Smooth muscle cell (in vitro differentiated cells): ENCODE results near the gene TEDC1. TPM values are rescaled to one million over a fixed set of nuclear protein-coding genes. Genes with fewer than 3 reads are reported as not detected.

Experiments used
- DNase-seq: peaks from one replicate; lab custom pipeline; 2025; ENCODE audit not compliant: unreplicated experiment; lab: John Stamatoyannopoulos, UW
- H2AFZ ChIP-seq: fragments of 200-600 bp; sonication (generic); 2 replicates; pipeline ENCODE4 v1.6.0; 2016; ENCODE audit warnings: antibody characterized with exemption, low read depth, mild to moderate bottlenecking
- H3F3A ChIP-seq: fragments of 200-600 bp; sonication (generic); 2 replicates; pipeline ENCODE4 v1.6.0; 2017; ENCODE audit warnings: antibody characterized with exemption, low read depth
- H3K27ac ChIP-seq: fragments of 200-600 bp; sonication (generic); 2 replicates; pipeline ENCODE4 v1.5.1; 2016; ENCODE audit warnings: low read depth, mild to moderate bottlenecking
- H3K27me3 ChIP-seq: fragments of 200-600 bp; sonication (generic); 2 replicates; pipeline ENCODE4 v1.6.1; 2016; ENCODE audit warnings: low read depth, mild to moderate bottlenecking
- H3K36me3 ChIP-seq: fragments of 200-600 bp; sonication (generic); 2 replicates; pipeline ENCODE4 v1.5.1; 2016; ENCODE audit warnings: low read depth
- H3K4me1 ChIP-seq: fragments of 200-600 bp; sonication (generic); 2 replicates; pipeline ENCODE4 v1.5.1; 2016; ENCODE audit warnings: low read depth
- H3K4me2 ChIP-seq: fragments of 200-600 bp; sonication (generic); 2 replicates; pipeline ENCODE4 v1.6.0; 2016; ENCODE audit warnings: mild to moderate bottlenecking
- H3K4me3 ChIP-seq: fragments of 200-600 bp; sonication (generic); 2 replicates; pipeline ENCODE4 v1.5.1; 2016; ENCODE audit warnings: mild to moderate bottlenecking
- H3K79me2 ChIP-seq: fragments of 200-600 bp; sonication (generic); 2 replicates; pipeline ENCODE4 v1.6.0; 2016; ENCODE audit warnings: low read depth, mild to moderate bottlenecking
- H3K9ac ChIP-seq: fragments of 200-600 bp; sonication (generic); 2 replicates; pipeline ENCODE4 v1.6.0; 2016; ENCODE audit warnings: low read depth
- H3K9me3 ChIP-seq: fragments of 200-600 bp; sonication (generic); replicated peaks from 2 replicates; pipeline ENCODE4 v1.5.1; 2016; ENCODE audit warnings: low read depth
- H4K20me1 ChIP-seq: fragments of 200-600 bp; sonication (generic); 2 replicates; pipeline ENCODE4 v1.6.0; 2016; ENCODE audit warnings: low read depth
- WGBS: methylation state at CpG from one replicate; pipeline ENCODE4 v1.1.7; 2016; ENCODE audit warnings: low lambda C conversion rate; 5-methylcytosine and 5-hydroxymethylcytosine counted together
- polyA plus RNA-seq: library from polyadenylated mRNA; unstranded; fragments of >200 nt; fragmentation: Nextera tagmentation; extraction: Ambion mirVana; gene quantifications from 2 replicates; pipeline ENCODE4 v1.2.1, GENCODE V29; 2016
- total RNA-seq: library from RNA; depleted of rRNA; stranded (reverse); fragments of >200 nt; gene quantifications from 2 replicates; pipeline ENCODE4 v1.2.3, GENCODE V29; 2014
- TF ChIP-seq, protein P1 (sequence below): fragments of 200-600 bp; sonication (generic); IDR thresholded peaks from 2 replicates; pipeline ENCODE4 v1.5.1; 2017; ENCODE audit warnings: borderline replicate concordance, mild to moderate bottlenecking, antibody characterized with exemption; ENCODE audit not compliant: insufficient read depth, poor library complexity, severe bottlenecking

TEDC1 gene
- total and polyA plus RNA-seq, 2 experiments from 2014 or later, result 3.8 to 8.2 TPM

GRCh38 chr14:105533811-105534498 lies 42.9 kb downstream of the TEDC1 start:
- H3K4me3 ChIP-seq, result no peak overlapping the region
- no peaks in the 10 kb centered on the region for H3K36me3 ChIP-seq
- no peaks in the 10 kb centered on the region for H3K4me1 ChIP-seq
- H2AFZ ChIP-seq, result no peak overlapping the region
- TF ChIP-seq, protein P1, sequence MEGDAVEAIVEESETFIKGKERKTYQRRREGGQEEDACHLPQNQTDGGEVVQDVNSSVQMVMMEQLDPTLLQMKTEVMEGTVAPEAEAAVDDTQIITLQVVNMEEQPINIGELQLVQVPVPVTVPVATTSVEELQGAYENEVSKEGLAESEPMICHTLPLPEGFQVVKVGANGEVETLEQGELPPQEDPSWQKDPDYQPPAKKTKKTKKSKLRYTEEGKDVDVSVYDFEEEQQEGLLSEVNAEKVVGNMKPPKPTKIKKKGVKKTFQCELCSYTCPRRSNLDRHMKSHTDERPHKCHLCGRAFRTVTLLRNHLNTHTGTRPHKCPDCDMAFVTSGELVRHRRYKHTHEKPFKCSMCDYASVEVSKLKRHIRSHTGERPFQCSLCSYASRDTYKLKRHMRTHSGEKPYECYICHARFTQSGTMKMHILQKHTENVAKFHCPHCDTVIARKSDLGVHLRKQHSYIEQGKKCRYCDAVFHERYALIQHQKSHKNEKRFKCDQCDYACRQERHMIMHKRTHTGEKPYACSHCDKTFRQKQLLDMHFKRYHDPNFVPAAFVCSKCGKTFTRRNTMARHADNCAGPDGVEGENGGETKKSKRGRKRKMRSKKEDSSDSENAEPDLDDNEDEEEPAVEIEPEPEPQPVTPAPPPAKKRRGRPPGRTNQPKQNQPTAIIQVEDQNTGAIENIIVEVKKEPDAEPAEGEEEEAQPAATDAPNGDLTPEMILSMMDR, result no peak
- H3K27me3 ChIP-seq, result no peaks in the 10 kb centered on the region
- DNase-seq, result no peak
- 75% methylated on average over 21 of the region's 21 CpGs for WGBS
- no peak overlapping the region for H3K4me2 ChIP-seq
- no peaks in the 10 kb centered on the region for H4K20me1 ChIP-seq
- no peak overlapping the region for H3K9ac ChIP-seq
- no peaks in the 10 kb centered on the region for H3K79me2 ChIP-seq
- no peak overlapping the region for H3K27ac ChIP-seq
- no peaks in the 10 kb centered on the region for H3F3A ChIP-seq
- no peaks in the 10 kb centered on the region for H3K9me3 ChIP-seq

DNA sequence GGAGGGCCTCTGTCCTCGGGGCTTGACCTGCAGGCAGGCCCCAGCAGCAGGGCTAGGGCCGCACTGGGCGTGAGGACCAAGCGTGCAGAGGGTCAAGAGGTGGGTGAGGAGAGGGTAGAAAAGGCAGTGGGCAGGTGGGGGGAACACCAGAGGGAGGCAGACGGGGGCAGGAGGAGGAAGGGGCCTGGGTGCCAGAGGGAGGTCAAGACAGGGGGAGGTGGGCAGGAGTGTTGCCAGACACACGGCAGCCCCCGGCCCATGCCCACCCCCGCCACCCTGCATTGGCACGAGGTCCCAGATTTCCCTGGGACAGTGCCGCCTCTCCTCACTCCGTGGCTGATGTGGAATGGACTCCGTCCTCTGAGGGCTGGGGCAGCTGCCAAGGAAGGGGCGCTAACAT lies 43.5 kb downstream of the TEDC1 start:
- Histone ChIP-seq H4K20me1 (no peaks in the 10 kb centered on the region), H3K36me3 (no peaks in the 10 kb centered on the region), H3K79me2 (no peaks in the 10 kb centered on the region), H3K9ac (no peak overlapping the region), H3K27ac (no peak overlapping the region), H3K27me3 (no peaks in the 10 kb centered on the region), H3K4me2 (no peak overlapping the region), H3K4me3 (no peak overlapping the region), H2AFZ (no peak overlapping the region), H3K4me1 (no peaks in the 10 kb centered on the region), H3K9me3 (no peaks in the 10 kb centered on the region), H3F3A (no peaks in the 10 kb centered on the region)
- TF ChIP-seq, protein P1, result no peak
- no peak for DNase-seq
- WGBS, result 74% methylated on average over 6 of the region's 13 CpGs

DNA sequence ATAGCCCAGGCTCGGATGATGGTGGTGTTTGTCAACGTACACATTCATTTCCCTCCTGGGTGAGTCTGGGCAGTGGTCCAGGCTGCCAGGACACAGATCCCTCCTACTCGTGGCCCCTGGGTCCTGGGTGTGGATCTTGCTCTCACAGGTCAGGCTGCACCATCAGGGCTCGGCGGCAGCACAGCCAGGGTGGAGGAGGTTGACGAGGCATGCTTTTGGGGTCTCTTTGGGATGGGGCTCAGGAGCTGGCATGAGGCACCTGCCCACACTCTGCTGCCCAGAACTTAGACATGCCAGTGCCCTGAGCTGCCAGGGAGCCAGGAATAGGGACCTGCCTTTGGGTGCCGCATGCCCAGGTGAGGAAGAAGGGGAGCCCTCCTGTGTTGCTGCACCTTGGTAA lies 45.0 kb downstream of the TEDC1 start:
- no peak overlapping the region for H3K4me3 ChIP-seq
- H3K9me3 ChIP-seq, result no peaks in the 10 kb centered on the region
- H4K20me1 ChIP-seq, result no peaks in the 10 kb centered on the region
- no peak overlapping the region for H3K4me2 ChIP-seq
- H3F3A ChIP-seq, result no peaks in the 10 kb centered on the region
- H3K9ac ChIP-seq, result no peak overlapping the region
- WGBS, result 80% methylated on average over 7 of the region's 7 CpGs
- no peak overlapping the region for H3K27ac ChIP-seq
- H3K4me1 ChIP-seq, result no peaks in the 10 kb centered on the region
- no peaks in the 10 kb centered on the region for H3K27me3 ChIP-seq
- no peak overlapping the region for H2AFZ ChIP-seq
- TF ChIP-seq, protein P1, result no peak
- no peaks in the 10 kb centered on the region for H3K36me3 ChIP-seq
- H3K79me2 ChIP-seq, result no peaks in the 10 kb centered on the region
- no peak for DNase-seq
